Measurements from ENCODE around the gene RNF169. TPM values are rescaled to one million over a fixed set of nuclear protein-coding genes. Genes with fewer than 3 reads are reported as not detected.

RNF169 gene
- total RNA-seq, 2 donors from 2014 or later = 12.4 to 13.2 TPM

- peaks cover 24% of the 10 kb centered on the region for H3K27me3 ChIP-seq
- no peaks in the 10 kb centered on the region for H3K36me3 ChIP-seq
- no peak overlapping the region for H3K4me3 ChIP-seq
- H3K9ac ChIP-seq (ENCODE audit: low read depth in 2 of 2, low read length in 2 of 2) = no peak overlapping the region
- H3K4me1 ChIP-seq = no peaks in the 10 kb centered on the region
- intact Hi-C loops (cut with DNase I) = no loop called here
- TF ChIP-seq CTCF (IDR thresholded peaks at IDR 0.05) = no peak
- no peaks in the 10 kb centered on the region for H3K9me3 ChIP-seq
- DNase-seq = no peak
- H3K27ac ChIP-seq = no peak overlapping the region
Measured at GRCh38 chr11:74730571-74731260, 17.9 kb upstream of the RNF169 start.

GRCh38 chr11:74731301-74732094 is 17.2 kb upstream of the RNF169 start, which contains the start of gene CHRDL2:
TSS of gene CHRDL2 (minus strand) at chr11:74731426. CDS start at chr11:74730888, 538 bp downstream.
- peak within 1 kb of the TSS in 1 of 2 donors; percentile 50 for H3K9ac ChIP-seq (ENCODE audit: low read depth in 2 of 2, low read length in 2 of 2)
- DNase-seq = no peak
- H3K27me3 ChIP-seq = peaks cover 24% of the 10 kb centered on the region

GRCh38 chr11:74734559-74734925 is 14.1 kb upstream of the RNF169 start:
- no peak overlapping the region for H3K4me3 ChIP-seq
- no peak for DNase-seq
- H3K27me3 ChIP-seq = peaks cover 23% of the 10 kb centered on the region
- no peak overlapping the region for H3K9ac ChIP-seq (ENCODE audit: low read depth in 2 of 2, low read length in 2 of 2)
- H3K36me3 ChIP-seq = no peaks in the 10 kb centered on the region
- intact Hi-C loops (cut with DNase I) = no loop called here
- H3K4me1 ChIP-seq = no peaks in the 10 kb centered on the region
- no peaks in the 10 kb centered on the region for H3K9me3 ChIP-seq
- TF ChIP-seq CTCF (IDR thresholded peaks at IDR 0.05) = no peak
- H3K27ac ChIP-seq = no peak overlapping the region

More at GRCh38 chr11:74731301-74732094, 17.2 kb upstream of the RNF169 start, which contains the start of gene CHRDL2:
- intact Hi-C loops (cut with DNase I) = no loop called here
- H3K4me3 ChIP-seq = peak within 1 kb of the TSS; percentile 20
- H3K4me1 ChIP-seq = no peaks in the 10 kb centered on the region
- no peak within 1 kb of the TSS for H3K27ac ChIP-seq
- no peaks in the 10 kb centered on the region for H3K36me3 ChIP-seq
- no peak for TF ChIP-seq CTCF (IDR thresholded peaks at IDR 0.05)
- no peaks in the 10 kb centered on the region for H3K9me3 ChIP-seq

- Histone ChIP-seq H3K27me3 (peaks cover 14% of the 10 kb centered on the region), H3K4me1 (no peaks in the 10 kb centered on the region), H3K9me3 (no peaks in the 10 kb centered on the region), H3K36me3 (no peaks in the 10 kb centered on the region), H3K4me3 (no peak overlapping the region), H3K9ac (ENCODE audit: low read depth in 2 of 2, low read length in 2 of 2) (no peak overlapping the region), H3K27ac (no peak overlapping the region)
- intact Hi-C loops (cut with DNase I) = no loop called here
- TF ChIP-seq CTCF (IDR thresholded peaks at IDR 0.05) = no peak
- no peak for DNase-seq
Measured at GRCh38 chr11:74735365-74735928, 13.2 kb upstream of the RNF169 start.

- no peaks in the 10 kb centered on the region for H3K9me3 ChIP-seq
- no peak overlapping the region for H3K9ac ChIP-seq (ENCODE audit: low read depth in 2 of 2, low read length in 2 of 2)
- intact Hi-C loops (cut with DNase I) = no loop called here
- no peak for DNase-seq
- TF ChIP-seq CTCF (IDR thresholded peaks at IDR 0.05) = no peak
- H3K27ac ChIP-seq = no peak overlapping the region
- peaks cover 10% of the 10 kb centered on the region for H3K27me3 ChIP-seq
- H3K4me3 ChIP-seq = no peak overlapping the region
- no peaks in the 10 kb centered on the region for H3K36me3 ChIP-seq
- no peaks in the 10 kb centered on the region for H3K4me1 ChIP-seq
Measured at GRCh38 chr11:74736031-74736430, 12.6 kb upstream of the RNF169 start.
